Mammary epithelial cell (primary cell): ENCODE data around the gene ZC3H7B.

Experiments
- CTCF ChIP-seq, 2 donors: IDR thresholded peaks in 1 of 2; conservative IDR thresholded peaks in 1 of 2; 2 replicates each; pipeline ENCODE4 v1.5.1; 2011 to 2012; ENCODE audit warnings: inconsistent platforms in 2 of 2, low read length in 2 of 2, mild to moderate bottlenecking in 2 of 2, control low read depth in 1 of 2, low read depth in 1 of 2; ENCODE audit not compliant: insufficient read depth in 1 of 2; ENCODE audit errors: extremely low read depth in 1 of 2
- EZH2 ChIP-seq: IDR thresholded peaks from 2 replicates; pipeline ENCODE4 v1.6.1; 2012; ENCODE audit warnings: low read length, inconsistent platforms, borderline replicate concordance

- TF ChIP-seq CTCF (conservative IDR thresholded peaks at IDR 0.05 in 1 of 2, IDR thresholded peaks at IDR 0.05 in 1 of 2; ENCODE audit: extremely low read depth in 1 of 2, insufficient read depth in 1 of 2, low read depth in 1 of 2, low read length in 2 of 2), result no peak
- no peak for TF ChIP-seq EZH2
These were observed 31.1 kb downstream of the ZC3H7B start for GRCh38 chr22:41332217-41332939.
